Kidney epithelial cell (primary cell): ENCODE results near the gene NEK2. TPM values are rescaled to one million over a fixed set of nuclear protein-coding genes. Genes with fewer than 3 reads are reported as not detected.

Experiments
- DNase-seq: peaks from one replicate; pipeline ENCODE4 v3.0.0-alpha.2; 2010; ENCODE audit warnings: low read depth
- H3K27me3 ChIP-seq: 2 replicates; pipeline ENCODE4 v1.6.0; 2011; ENCODE audit warnings: low read length; ENCODE audit not compliant: control insufficient read depth, insufficient read depth
- H3K36me3 ChIP-seq: 2 replicates; pipeline ENCODE4 v1.5.1; 2011; ENCODE audit warnings: low read length; ENCODE audit not compliant: control insufficient read depth, insufficient read depth
- H3K4me3 ChIP-seq: 2 replicates; pipeline ENCODE4 v1.5.1; 2011; ENCODE audit warnings: low read depth, mild to moderate bottlenecking, control low read depth, low read length
- total RNA-seq: library from RNA; depleted of rRNA; stranded (reverse); fragments of >200 nt; gene quantifications from 2 replicates; pipeline ENCODE4 v1.2.3, GENCODE V29; 2015
- TF ChIP-seq, protein P1 (sequence below): IDR thresholded peaks from 2 replicates; pipeline ENCODE4 v1.5.1; 2011; ENCODE audit warnings: mild to moderate bottlenecking, moderate library complexity, low read length, control low read depth, inconsistent platforms; ENCODE audit not compliant: insufficient read depth, poor library complexity, severe bottlenecking

NEK2 gene
- total RNA-seq, 1 donor from 2014 or later, result 4.3 TPM

DNA sequence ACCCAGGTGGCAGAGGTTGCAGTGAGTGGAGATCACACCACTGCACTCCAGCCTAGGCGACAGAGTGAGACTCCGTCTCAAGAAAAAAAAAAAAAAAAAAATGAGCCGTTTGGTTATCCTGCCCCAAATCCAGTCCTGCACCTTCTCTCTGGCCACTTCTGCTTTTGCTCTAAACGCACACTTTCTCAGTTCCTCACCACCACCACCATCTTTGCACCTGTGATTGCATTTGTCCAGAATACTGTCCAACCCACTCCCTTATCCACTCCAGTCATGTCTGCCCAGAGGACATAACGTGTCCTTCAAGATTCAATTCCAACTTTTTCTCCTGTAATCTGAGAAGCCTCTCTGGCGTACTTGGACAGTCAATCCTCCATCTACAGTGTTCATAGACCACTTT is 2.2 kb upstream of the NEK2 start:
- no peaks in the 10 kb centered on the region for H3K27me3 ChIP-seq
- H3K36me3 ChIP-seq, result no peaks in the 10 kb centered on the region
- no peak for DNase-seq
- TF ChIP-seq, protein P1, sequence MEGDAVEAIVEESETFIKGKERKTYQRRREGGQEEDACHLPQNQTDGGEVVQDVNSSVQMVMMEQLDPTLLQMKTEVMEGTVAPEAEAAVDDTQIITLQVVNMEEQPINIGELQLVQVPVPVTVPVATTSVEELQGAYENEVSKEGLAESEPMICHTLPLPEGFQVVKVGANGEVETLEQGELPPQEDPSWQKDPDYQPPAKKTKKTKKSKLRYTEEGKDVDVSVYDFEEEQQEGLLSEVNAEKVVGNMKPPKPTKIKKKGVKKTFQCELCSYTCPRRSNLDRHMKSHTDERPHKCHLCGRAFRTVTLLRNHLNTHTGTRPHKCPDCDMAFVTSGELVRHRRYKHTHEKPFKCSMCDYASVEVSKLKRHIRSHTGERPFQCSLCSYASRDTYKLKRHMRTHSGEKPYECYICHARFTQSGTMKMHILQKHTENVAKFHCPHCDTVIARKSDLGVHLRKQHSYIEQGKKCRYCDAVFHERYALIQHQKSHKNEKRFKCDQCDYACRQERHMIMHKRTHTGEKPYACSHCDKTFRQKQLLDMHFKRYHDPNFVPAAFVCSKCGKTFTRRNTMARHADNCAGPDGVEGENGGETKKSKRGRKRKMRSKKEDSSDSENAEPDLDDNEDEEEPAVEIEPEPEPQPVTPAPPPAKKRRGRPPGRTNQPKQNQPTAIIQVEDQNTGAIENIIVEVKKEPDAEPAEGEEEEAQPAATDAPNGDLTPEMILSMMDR, result no peak
- no peak overlapping the region for H3K4me3 ChIP-seq

DNA sequence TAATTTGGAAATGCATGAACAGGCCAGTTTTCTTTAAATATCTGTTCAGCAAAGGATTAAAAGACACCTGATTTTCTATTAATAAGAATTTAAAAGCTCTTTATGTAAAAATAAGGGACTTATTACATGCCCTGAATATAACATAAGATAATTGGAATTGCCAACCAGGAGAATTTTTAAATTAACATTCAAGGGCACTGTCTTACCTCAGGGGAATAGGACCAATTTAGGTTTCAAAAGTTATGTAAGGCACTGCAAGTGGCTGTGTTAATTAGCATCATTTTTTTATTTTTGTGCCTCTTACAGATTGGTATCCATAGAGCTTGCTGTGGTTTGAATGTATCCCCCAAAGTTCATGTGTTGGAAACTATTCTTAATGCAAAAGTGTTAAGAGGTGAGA is 1.3 kb upstream of the NEK2 start:
- no peaks in the 10 kb centered on the region for H3K27me3 ChIP-seq
- H3K36me3 ChIP-seq, result no peaks in the 10 kb centered on the region
- TF ChIP-seq, protein P1, result no peak
- H3K4me3 ChIP-seq, result no peak overlapping the region
- no peak for DNase-seq

GRCh38 chr1:211676106-211676583 is 724 bp upstream of the NEK2 start:
- Histone ChIP-seq H3K36me3 (no peaks in the 10 kb centered on the region), H3K4me3 (peak overlapping the region; percentile 81), H3K27me3 (no peaks in the 10 kb centered on the region)
- DNase-seq, result no peak
- TF ChIP-seq, protein P1, result no peak

DNA sequence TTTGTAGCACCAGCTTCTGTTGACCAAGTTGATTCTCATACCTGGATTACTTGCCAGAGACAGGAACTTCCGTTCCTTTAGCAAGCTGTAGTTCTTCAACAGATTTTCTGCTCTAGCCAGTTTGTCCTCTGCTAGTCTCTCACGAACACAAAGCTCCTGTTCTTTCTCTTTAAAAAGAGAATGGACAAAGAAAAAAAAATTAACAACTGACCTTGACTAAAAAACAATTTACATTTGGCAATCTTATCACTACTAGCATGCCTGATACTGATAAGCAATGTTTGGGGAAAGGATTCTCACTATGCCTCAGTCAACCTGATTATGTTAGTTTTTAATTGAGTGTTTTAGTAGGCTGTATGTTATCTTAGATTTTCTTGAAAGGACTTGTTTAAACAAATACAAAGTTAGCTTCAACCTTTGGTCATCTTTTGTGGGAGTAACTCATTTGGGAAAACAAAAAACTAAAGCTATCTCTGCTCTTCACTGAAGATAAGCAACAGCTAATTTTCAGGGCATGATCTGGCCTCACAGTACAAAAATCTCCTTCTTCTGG is 8.3 kb downstream of the NEK2 start:
- H3K27me3 ChIP-seq, result no peaks in the 10 kb centered on the region
- H3K36me3 ChIP-seq, result no peaks in the 10 kb centered on the region
- TF ChIP-seq, protein P1, result no peak
- H3K4me3 ChIP-seq, result no peak overlapping the region
- DNase-seq, result no peak

GRCh38 chr1:211660718-211661222 is 14.7 kb downstream of the NEK2 start:
- TF ChIP-seq, protein P1, result no peak
- no peak overlapping the region for H3K4me3 ChIP-seq
- H3K27me3 ChIP-seq, result no peaks in the 10 kb centered on the region
- no peaks in the 10 kb centered on the region for H3K36me3 ChIP-seq
- DNase-seq, result no peak

GRCh38 chr1:211656728-211657127 is 18.7 kb downstream of the NEK2 start:
- DNase-seq, result no peak
- TF ChIP-seq, protein P1, result no peak

More at GRCh38 chr1:211656728-211657127, 18.7 kb downstream of the NEK2 start:
- H3K4me3 ChIP-seq, result no peak overlapping the region
- no peaks in the 10 kb centered on the region for H3K36me3 ChIP-seq
- H3K27me3 ChIP-seq, result no peaks in the 10 kb centered on the region
